Superior temporal gyrus (tissue), 1 donor: ENCODE results near the gene INSRR.

Experiments used
- DNase-seq: peaks from one replicate; pipeline ENCODE4 v3.0.0-alpha.2; 2016; ENCODE audit errors: extremely low spot score

The INSRR gene

GRCh38 chr1:156874142-156874541 lies 15.2 kb upstream of the INSRR start:
- DNase-seq: no peak

- no peak for DNase-seq
Observed at GRCh38 chr1:156873659-156874058, 14.7 kb upstream of the INSRR start.

- no peak for DNase-seq
Observed at GRCh38 chr1:156869455-156869854, 10.5 kb upstream of the INSRR start.

GRCh38 chr1:156868341-156868740 lies 9.4 kb upstream of the INSRR start:
- DNase-seq: no peak

GRCh38 chr1:156866249-156866909 lies 7.5 kb upstream of the INSRR start:
- no peak for DNase-seq

GRCh38 chr1:156865865-156866248 lies 6.9 kb upstream of the INSRR start:
- no peak for DNase-seq

- no peak for DNase-seq
Observed at GRCh38 chr1:156865258-156865657, 6.3 kb upstream of the INSRR start.

GRCh38 chr1:156864796-156865195 lies 5.9 kb upstream of the INSRR start:
- DNase-seq: no peak

GRCh38 chr1:156863631-156864030 lies 4.7 kb upstream of the INSRR start:
- no peak for DNase-seq

- DNase-seq: no peak
Observed at GRCh38 chr1:156862997-156863599, 4.2 kb upstream of the INSRR start.

GRCh38 chr1:156862584-156862983 lies 3.7 kb upstream of the INSRR start:
- DNase-seq: no peak

- peak; percentile 18 for DNase-seq
Observed at GRCh38 chr1:156860628-156861423, 1.9 kb upstream of the INSRR start, which contains the start of gene NTRK1. NTRK1 (plus strand) TSS chr1:156860865; CDS start chr1:156860935, 70 bp downstream.

GRCh38 chr1:156860113-156860627 lies 1.3 kb upstream of the INSRR start:
- DNase-seq: peak; percentile 64

GRCh38 chr1:156859523-156860112 lies 701 bp upstream of the INSRR start:
- DNase-seq: no peak

GRCh38 chr1:156858555-156858956 lies 361 bp downstream of the INSRR start:
- no peak for DNase-seq

- no peak for DNase-seq
Observed at GRCh38 chr1:156857532-156857931, 1.4 kb downstream of the INSRR start.

- no peak for DNase-seq
Observed at GRCh38 chr1:156856282-156856785, 2.6 kb downstream of the INSRR start.

- no peak for DNase-seq
Observed at GRCh38 chr1:156854634-156855033, 4.3 kb downstream of the INSRR start.

GRCh38 chr1:156853761-156854160 lies 5.2 kb downstream of the INSRR start:
- DNase-seq: no peak

GRCh38 chr1:156852418-156852874 lies 6.5 kb downstream of the INSRR start:
- DNase-seq: peak; percentile 40

GRCh38 chr1:156851779-156852417 lies 7.0 kb downstream of the INSRR start:
- no peak for DNase-seq
